Subcutaneous abdominal adipose tissue (tissue), 5 donors: ENCODE results near the gene MRPL50.

Experiments
- H3K27ac ChIP-seq: one replicate; pipeline ENCODE4 v1.7.0; 2013; ENCODE audit warnings: low read depth, mild to moderate bottlenecking, inconsistent platforms, low read length, moderate library complexity
- H3K27me3 ChIP-seq, 5 donors: one replicate each; pipeline ENCODE4 v1.7.0; 2013; ENCODE audit warnings: low read length in 5 of 5, inconsistent platforms in 1 of 5; ENCODE audit not compliant: control insufficient read depth in 5 of 5, insufficient read depth in 4 of 5
- H3K36me3 ChIP-seq, 5 donors: one replicate each; pipeline ENCODE4 v1.7.0; 2013; ENCODE audit warnings: low read length in 5 of 5; ENCODE audit not compliant: control insufficient read depth in 5 of 5, insufficient read depth in 5 of 5
- H3K4me1 ChIP-seq, 5 donors: one replicate each; pipeline ENCODE4 v1.7.0; 2013; ENCODE audit warnings: low read length in 5 of 5, mild to moderate bottlenecking in 3 of 5, moderate library complexity in 1 of 5; ENCODE audit not compliant: control insufficient read depth in 5 of 5, insufficient read depth in 5 of 5
- H3K4me3 ChIP-seq, 5 donors: one replicate each; pipeline ENCODE4 v1.7.0; 2013; ENCODE audit warnings: low read length in 5 of 5, low read depth in 1 of 5
- H3K9ac ChIP-seq, 5 donors: one replicate each; pipeline ENCODE4 v1.7.0; 2013; ENCODE audit warnings: low read length in 5 of 5, mild to moderate bottlenecking in 4 of 5, moderate library complexity in 3 of 5
- H3K9me3 ChIP-seq, 5 donors: one replicate each; pipeline ENCODE4 v1.7.0; 2013; ENCODE audit warnings: low read length in 5 of 5; ENCODE audit not compliant: control insufficient read depth in 5 of 5
- donor health status: healthy.
- donor health status: healthy.
- donor health status: healthy.
- donor health status: healthy.
- donor health status: healthy.

MRPL50 gene

DNA sequence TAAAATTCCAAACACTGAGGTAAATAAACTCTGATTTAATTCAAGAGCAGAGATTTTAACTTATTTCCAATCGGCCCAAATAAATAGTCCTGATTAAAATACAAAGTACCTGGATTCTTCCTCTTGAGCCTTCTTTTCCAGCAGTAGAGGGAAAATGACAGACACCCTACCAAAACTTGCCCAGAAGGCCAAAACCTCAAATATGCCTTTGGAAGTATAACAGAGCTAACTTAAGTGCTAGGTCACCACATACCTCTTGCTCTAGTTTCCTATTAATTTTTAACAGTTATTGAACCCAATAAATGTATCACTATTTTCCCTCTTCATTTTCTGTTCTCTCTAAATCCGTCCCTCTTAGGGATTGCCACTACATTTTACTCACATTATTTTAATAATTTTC lies 15.1 kb downstream of the MRPL50 start:
- Histone ChIP-seq H3K4me3 (no peak overlapping the region), H3K4me1 (no peaks in the 10 kb centered on the region), H3K36me3 (peaks cover 0 to 6% (median 2%) of the 10 kb centered on the region in 5 donors), H3K27me3 (no peaks in the 10 kb centered on the region), H3K9me3 (peaks cover 0 to 6% (median 3%) of the 10 kb centered on the region in 5 donors), H3K9ac (no peak overlapping the region), H3K27ac (no peak overlapping the region)

GRCh38 chr9:101381833-101382342 lies 16.5 kb downstream of the MRPL50 start:
- Histone ChIP-seq H3K27me3 (no peaks in the 10 kb centered on the region), H3K4me3 (no peak overlapping the region), H3K36me3 (no peaks in the 10 kb centered on the region), H3K9ac (no peak overlapping the region), H3K4me1 (no peaks in the 10 kb centered on the region), H3K9me3 (peaks cover 0 to 6% (median 3%) of the 10 kb centered on the region in 5 donors), H3K27ac (no peak overlapping the region)

- H3K4me1 ChIP-seq = no peaks in the 10 kb centered on the region
- no peak overlapping the region for H3K9ac ChIP-seq
Measured at GRCh38 chr9:101381118-101381517, 17.3 kb downstream of the MRPL50 start.

GRCh38 chr9:101380295-101380694 lies 18.1 kb downstream of the MRPL50 start:
- Histone ChIP-seq H3K27me3 (no peaks in the 10 kb centered on the region), H3K27ac (no peak overlapping the region), H3K9me3 (peaks cover 0 to 4% (median 3%) of the 10 kb centered on the region in 5 donors), H3K9ac (no peak overlapping the region), H3K4me1 (no peaks in the 10 kb centered on the region), H3K4me3 (no peak overlapping the region), H3K36me3 (no peaks in the 10 kb centered on the region)

More at GRCh38 chr9:101381118-101381517, 17.3 kb downstream of the MRPL50 start:
- H3K36me3 ChIP-seq = no peaks in the 10 kb centered on the region
- no peak overlapping the region for H3K27ac ChIP-seq
- H3K9me3 ChIP-seq = peaks cover 0 to 6% (median 3%) of the 10 kb centered on the region in 5 donors
- no peak overlapping the region for H3K4me3 ChIP-seq
- H3K27me3 ChIP-seq = no peaks in the 10 kb centered on the region

DNA sequence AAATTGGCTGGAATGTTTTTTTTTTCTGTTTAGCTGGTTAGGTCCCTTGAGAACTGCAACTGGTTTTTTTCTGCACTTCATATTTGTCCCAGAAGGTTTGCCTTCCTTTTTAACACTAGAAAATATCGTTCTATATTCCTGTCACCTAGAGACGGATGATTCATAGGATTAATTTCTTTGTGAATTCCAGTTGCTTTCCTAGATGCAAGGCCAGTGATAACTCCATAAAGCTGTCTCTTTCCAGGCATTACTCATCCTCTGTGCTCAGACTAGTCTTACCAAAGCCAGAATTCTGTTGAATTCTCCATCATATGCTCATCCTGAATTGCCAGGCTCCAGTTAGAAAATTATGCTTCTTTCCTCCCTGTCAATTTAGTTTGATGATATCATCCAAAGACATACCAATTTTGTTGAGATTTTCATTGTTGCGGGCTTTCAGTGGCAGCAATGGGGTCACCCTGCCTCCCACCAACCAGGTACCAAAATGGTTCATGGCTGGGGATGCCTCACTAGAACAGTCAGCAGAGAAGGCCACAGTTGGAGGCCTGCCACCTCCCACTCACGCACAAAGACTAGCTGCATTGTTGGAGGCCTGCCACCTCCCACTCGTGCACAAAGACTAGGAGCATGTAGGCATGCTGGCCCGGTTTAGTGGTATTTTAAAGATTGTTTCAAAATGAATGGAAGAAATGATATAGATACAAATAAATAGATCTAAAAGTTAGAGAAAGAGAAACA lies 22.1 kb downstream of the MRPL50 start:
- Histone ChIP-seq H3K27me3 (peaks cover 0 to 2% (median 0%) of the 10 kb centered on the region in 5 donors), H3K4me3 (no peak overlapping the region), H3K9me3 (peaks cover 0 to 2% (median 0%) of the 10 kb centered on the region in 5 donors), H3K9ac (no peak overlapping the region), H3K36me3 (no peaks in the 10 kb centered on the region), H3K4me1 (no peaks in the 10 kb centered on the region), H3K27ac (no peak overlapping the region)

DNA sequence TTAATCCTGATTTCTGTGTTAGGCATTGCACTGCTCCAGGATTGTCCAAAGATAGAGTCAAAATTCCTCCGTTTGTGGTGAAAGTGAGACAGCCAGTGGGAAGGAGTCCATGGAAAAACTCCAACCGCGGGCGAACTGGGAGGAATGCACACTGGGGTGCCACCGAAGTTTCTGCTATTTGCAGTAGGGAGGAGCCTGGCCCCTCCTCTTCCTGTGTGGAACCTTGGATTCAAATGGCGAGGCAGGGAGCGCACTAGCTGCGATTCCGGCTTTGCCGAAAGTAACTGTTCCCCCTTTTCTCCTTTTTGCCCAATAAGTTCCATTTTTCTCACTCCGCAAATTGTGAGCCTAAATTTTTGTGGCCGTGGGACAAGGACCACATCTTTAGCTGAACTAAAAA lies 22.9 kb downstream of the MRPL50 start:
- Histone ChIP-seq H3K4me3 (no peak overlapping the region), H3K9ac (no peak overlapping the region), H3K9me3 (peaks cover 0 to 2% (median 0%) of the 10 kb centered on the region in 5 donors), H3K27ac (no peak overlapping the region), H3K36me3 (no peaks in the 10 kb centered on the region), H3K4me1 (no peaks in the 10 kb centered on the region), H3K27me3 (peaks cover 0 to 2% (median 0%) of the 10 kb centered on the region in 5 donors)

- Histone ChIP-seq H3K36me3 (no peaks in the 10 kb centered on the region), H3K4me3 (no peak overlapping the region), H3K9me3 (peaks cover 0 to 2% (median 0%) of the 10 kb centered on the region in 5 donors), H3K4me1 (no peaks in the 10 kb centered on the region), H3K27ac (no peak overlapping the region), H3K27me3 (peaks cover 0 to 2% (median 0%) of the 10 kb centered on the region in 5 donors), H3K9ac (no peak overlapping the region)
Measured at GRCh38 chr9:101372327-101373118, 25.9 kb downstream of the MRPL50 start.

- Histone ChIP-seq H3K27ac (no peak overlapping the region), H3K9me3 (peaks cover 0 to 2% (median 0%) of the 10 kb centered on the region in 5 donors), H3K27me3 (peaks cover 0 to 2% (median 0%) of the 10 kb centered on the region in 5 donors), H3K36me3 (no peaks in the 10 kb centered on the region), H3K4me3 (no peak overlapping the region), H3K9ac (no peak overlapping the region), H3K4me1 (no peaks in the 10 kb centered on the region)
Measured at GRCh38 chr9:101371813-101372212, 26.6 kb downstream of the MRPL50 start.

GRCh38 chr9:101369884-101370531 lies 28.4 kb downstream of the MRPL50 start:
- Histone ChIP-seq H3K36me3 (no peaks in the 10 kb centered on the region), H3K4me1 (no peaks in the 10 kb centered on the region), H3K27ac (no peak overlapping the region), H3K27me3 (peaks cover 0 to 2% (median 0%) of the 10 kb centered on the region in 5 donors), H3K4me3 (no peak overlapping the region), H3K9me3 (peaks cover 0 to 2% (median 0%) of the 10 kb centered on the region in 5 donors), H3K9ac (no peak overlapping the region)
